Measurements from ENCODE around the gene WDR7.

DNA sequence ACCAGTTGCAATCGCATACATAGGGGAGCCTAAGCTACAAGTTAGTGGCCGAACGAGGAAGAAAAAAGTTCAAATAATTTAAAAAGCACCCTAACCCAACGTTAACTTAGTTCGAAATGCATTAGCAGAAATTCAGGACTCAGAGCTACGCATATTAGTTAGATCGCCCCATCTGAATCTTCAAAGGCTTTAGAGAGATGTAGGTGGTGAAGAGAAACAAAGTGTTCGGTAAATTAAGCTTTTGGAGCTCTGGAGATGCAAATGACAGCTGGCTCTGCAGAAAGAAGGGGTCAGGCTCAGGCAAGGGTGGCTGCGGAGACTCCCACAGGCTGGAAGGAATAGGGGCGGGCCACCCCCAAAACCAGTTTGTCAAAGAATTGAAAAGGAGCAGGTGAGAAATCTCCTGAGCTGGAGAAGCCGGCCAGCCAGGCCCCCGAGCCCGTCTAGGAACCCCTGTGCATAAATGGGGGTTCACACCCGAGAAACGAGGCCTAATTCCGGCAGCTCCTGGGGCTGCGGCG is 13.4 kb upstream of the WDR7 start:
- TF ChIP-seq, protein P1, sequence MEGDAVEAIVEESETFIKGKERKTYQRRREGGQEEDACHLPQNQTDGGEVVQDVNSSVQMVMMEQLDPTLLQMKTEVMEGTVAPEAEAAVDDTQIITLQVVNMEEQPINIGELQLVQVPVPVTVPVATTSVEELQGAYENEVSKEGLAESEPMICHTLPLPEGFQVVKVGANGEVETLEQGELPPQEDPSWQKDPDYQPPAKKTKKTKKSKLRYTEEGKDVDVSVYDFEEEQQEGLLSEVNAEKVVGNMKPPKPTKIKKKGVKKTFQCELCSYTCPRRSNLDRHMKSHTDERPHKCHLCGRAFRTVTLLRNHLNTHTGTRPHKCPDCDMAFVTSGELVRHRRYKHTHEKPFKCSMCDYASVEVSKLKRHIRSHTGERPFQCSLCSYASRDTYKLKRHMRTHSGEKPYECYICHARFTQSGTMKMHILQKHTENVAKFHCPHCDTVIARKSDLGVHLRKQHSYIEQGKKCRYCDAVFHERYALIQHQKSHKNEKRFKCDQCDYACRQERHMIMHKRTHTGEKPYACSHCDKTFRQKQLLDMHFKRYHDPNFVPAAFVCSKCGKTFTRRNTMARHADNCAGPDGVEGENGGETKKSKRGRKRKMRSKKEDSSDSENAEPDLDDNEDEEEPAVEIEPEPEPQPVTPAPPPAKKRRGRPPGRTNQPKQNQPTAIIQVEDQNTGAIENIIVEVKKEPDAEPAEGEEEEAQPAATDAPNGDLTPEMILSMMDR (IDR thresholded peaks at IDR 0.05): no peak
- no peak for TF ChIP-seq ZFX (IDR thresholded peaks at IDR 0.05; ENCODE audit: borderline replicate concordance)
